HFF-Myc (cell line): ENCODE measurements around the gene NCR2.
"Not testable (repeated sequence)": the region's sequence is repeated elsewhere in the genome, so short reads cannot be mapped to it uniquely, and the experiment has no call there.

Experiments
- DNase-seq: peaks from one replicate; pipeline ENCODE4 v3.0.0-alpha.2; 2011; ENCODE audit warnings: low read depth; ENCODE audit errors: extremely low read depth
- H3K4me3 ChIP-seq: replicated peaks from 2 replicates; pipeline ENCODE4 v1.5.1; 2011; ENCODE audit warnings: low read depth, mild to moderate bottlenecking, control low read depth, low read length
- TF ChIP-seq, protein P1 (sequence below): IDR thresholded peaks from 2 replicates; pipeline ENCODE4 v1.5.1; 2012; ENCODE audit warnings: mild to moderate bottlenecking, low read depth, low read length, control low read depth; ENCODE audit errors: missing control alignments

Gene NCR2

DNA sequence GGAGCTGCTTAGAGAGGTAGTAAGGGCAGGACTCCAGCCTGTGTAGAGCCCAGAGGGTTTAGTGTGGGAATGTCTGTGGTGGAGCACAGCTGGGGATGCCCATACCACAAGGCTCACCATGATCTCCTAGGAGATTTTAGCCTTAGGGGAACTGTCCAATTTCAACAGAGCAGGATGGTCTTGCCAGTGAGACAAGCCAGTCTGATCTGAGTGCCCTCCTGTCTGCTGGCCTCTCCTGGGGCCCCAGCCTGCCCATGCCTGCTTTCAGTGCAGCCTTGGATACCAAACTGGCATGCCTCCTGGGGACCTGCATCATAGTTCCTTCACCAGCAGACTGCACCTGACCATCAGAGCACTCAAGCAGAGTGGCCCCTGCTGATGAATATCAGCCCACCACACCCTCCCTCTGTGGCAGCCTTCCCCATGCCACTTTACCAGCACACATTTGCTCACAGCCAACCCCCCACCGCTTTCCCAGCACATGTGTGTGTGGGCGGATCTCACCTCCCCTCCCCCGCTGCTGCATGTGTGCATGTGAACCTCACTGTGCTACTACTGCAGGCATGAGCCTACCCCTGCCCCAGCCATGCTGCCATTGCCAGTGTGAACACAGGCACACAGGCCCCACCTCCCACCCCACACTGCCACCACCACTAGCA is 41.1 kb upstream of the NCR2 start:
- no peak overlapping the region for H3K4me3 ChIP-seq
- TF ChIP-seq, protein P1, sequence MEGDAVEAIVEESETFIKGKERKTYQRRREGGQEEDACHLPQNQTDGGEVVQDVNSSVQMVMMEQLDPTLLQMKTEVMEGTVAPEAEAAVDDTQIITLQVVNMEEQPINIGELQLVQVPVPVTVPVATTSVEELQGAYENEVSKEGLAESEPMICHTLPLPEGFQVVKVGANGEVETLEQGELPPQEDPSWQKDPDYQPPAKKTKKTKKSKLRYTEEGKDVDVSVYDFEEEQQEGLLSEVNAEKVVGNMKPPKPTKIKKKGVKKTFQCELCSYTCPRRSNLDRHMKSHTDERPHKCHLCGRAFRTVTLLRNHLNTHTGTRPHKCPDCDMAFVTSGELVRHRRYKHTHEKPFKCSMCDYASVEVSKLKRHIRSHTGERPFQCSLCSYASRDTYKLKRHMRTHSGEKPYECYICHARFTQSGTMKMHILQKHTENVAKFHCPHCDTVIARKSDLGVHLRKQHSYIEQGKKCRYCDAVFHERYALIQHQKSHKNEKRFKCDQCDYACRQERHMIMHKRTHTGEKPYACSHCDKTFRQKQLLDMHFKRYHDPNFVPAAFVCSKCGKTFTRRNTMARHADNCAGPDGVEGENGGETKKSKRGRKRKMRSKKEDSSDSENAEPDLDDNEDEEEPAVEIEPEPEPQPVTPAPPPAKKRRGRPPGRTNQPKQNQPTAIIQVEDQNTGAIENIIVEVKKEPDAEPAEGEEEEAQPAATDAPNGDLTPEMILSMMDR = no peak
- no peak for DNase-seq

DNA sequence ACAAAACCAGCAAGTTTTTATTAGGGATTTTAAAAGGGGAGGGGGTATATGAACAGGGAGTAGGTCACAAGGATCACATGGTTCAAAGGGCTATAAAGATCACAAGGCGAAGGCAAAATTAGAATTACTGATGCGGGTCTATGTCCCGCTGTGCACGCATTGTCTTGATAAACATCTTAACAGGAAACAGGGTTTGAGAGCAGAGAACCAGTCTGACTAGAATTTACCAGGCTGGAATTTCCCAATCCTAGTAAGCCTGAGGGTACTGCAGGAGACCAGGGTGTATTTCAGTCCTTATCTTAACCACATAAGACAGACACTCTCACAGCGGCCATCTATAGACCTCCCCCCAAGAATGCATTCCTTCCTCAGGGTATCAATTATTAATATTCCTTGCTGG is 38.2 kb upstream of the NCR2 start:
- not testable (repeated sequence) for H3K4me3 ChIP-seq, DNase-seq

DNA sequence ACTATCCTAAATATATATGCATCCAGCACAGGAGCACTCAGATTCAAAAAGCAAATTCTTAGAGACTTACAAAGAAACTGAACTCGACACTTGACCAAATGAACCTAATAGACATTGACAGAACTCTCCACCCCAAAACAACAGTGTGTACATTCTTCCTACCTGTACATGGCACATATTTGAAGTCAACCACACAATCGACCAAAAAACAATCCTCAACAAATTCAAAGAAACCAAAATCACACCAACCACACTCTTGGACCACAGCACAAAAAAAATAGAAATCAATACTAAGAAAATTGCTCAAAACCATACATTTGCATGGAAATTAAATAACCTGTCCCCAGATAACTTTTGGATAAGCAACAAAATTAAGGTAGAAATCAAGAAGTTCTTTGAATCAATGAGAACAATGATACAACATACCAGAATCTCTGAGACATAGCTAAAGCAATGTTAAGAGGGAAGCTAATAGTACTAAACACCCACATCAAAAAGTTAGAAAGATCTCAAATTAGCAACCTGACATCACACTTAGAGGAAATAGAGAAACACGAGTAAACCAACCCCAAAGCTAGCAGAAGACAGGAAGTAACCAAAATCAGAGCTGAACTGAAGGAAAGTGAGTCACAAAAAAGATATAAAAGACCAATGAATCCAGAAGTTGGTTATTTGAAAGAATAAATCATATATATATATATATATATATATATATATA is 36.5 kb upstream of the NCR2 start:
- DNase-seq = no peak
- TF ChIP-seq, protein P1 = no peak
- no peak overlapping the region for H3K4me3 ChIP-seq

DNA sequence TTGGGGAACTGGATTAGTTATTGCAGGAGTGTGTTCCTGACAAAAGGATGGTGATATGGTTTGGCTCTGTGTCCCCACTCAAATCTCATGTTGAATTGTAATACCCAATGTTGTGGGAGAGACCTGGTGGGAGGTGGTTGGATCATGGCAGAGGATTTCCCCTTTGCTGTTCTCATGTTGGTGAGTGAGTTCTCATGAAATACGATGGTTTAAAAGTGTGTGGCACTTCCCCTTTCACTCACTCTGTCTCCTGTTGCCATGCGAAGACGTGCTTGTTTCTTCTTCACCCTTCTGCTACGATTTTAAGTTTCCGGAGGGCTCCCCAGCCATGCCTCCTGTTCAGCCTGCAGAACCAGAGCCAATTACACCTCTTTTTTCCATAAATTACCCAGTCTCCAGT is 32.8 kb upstream of the NCR2 start:
- TF ChIP-seq, protein P1 = no peak
- no peak for DNase-seq
- no peak overlapping the region for H3K4me3 ChIP-seq

DNA sequence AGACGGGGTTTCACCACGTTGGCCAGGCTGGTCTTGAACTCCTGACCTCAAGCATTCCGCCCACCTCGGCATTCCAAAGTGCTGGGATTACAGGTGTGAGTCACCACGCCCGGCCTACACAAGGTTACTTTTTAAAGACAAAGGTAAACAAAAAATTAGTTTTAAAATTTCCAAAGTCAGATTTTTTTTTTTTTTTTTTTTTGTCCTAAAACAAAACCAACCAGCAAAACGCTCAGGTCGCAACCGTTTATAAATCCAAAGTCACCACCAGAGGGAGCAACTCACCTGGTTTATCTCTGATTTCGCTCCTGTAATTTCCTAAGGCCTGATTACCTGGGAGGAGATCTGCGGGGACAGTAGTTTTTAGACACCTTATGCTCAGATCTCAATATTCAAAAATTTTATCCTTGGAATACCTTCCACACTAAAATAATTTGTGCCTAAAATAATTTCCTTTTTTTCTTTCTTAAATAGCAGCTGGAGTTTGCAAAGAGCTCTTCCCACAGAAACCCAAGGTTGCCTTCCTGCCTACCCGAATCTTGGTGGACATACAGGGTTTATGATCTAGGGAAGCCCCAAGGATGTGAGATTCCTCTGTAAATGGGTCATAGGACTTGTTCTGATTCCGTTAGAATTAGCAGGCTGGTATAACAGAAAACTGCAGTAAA is 29.1 kb upstream of the NCR2 start:
- no peak overlapping the region for H3K4me3 ChIP-seq
- DNase-seq = peak; percentile 21
- TF ChIP-seq, protein P1 = peak; percentile 57

DNA sequence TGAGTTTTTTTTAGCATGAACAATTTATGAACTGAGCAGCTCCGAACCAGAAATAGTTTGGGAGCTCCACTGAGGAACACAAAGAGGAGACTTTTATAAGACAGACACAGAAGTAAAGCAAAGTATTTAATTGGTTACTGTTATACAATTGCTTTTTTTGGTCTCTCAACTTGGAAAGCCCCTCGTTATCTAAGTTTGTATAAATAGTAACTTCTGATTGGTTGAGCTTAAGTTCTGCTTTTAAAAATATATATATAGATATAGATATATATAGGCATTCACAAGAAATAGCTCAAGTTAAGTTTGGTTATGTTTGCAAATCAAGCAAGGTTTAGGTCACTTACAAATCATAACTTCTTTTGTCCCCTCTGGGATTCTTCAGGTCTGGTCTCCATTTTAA is 20.2 kb upstream of the NCR2 start:
- no peak for DNase-seq
- no peak overlapping the region for H3K4me3 ChIP-seq
- TF ChIP-seq, protein P1 = no peak

DNA sequence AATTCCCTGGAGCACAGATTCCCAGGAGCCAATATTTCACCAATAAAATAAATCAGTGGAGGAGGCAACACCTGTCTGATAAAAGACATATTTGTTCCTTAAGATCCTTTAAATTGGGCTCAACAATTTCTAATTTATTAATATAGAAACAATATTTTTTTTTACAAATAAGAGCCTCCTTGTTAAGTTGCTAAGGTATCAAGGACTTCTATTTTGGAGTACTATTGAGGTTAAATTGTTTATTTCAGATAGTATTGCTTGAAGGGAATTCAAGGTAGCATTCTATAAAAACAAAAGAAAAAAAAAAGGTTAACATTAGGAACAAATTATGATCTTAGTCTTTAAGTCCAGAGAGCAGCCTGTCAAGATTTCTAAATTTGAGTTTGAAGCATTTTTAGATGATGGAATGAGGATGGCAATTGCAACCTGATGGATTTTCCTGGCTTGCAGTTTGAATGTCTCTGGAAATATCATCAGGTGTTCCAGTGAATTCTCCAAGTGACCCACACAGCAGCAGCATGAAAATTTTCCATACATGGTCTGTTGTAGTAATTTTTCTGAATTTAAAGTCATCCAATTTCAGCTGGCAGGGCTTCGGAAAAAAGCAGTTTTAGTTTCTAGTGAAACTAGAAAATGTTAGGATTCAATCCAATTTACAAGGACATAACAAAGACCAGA is 19.3 kb upstream of the NCR2 start:
- TF ChIP-seq, protein P1 = no peak
- no peak overlapping the region for H3K4me3 ChIP-seq
- DNase-seq = no peak
